Measurements from ENCODE around the gene SAMD10. TPM values are rescaled to one million over a fixed set of nuclear protein-coding genes. Genes with fewer than 3 reads are reported as not detected.
"Not testable (repeated sequence)": the region's sequence is repeated elsewhere in the genome, so short reads cannot be mapped to it uniquely, and the experiment has no call there.

Gene SAMD10
- total RNA-seq, 2 donors from 2014 or later: 1.1 to 1.5 TPM

DNA sequence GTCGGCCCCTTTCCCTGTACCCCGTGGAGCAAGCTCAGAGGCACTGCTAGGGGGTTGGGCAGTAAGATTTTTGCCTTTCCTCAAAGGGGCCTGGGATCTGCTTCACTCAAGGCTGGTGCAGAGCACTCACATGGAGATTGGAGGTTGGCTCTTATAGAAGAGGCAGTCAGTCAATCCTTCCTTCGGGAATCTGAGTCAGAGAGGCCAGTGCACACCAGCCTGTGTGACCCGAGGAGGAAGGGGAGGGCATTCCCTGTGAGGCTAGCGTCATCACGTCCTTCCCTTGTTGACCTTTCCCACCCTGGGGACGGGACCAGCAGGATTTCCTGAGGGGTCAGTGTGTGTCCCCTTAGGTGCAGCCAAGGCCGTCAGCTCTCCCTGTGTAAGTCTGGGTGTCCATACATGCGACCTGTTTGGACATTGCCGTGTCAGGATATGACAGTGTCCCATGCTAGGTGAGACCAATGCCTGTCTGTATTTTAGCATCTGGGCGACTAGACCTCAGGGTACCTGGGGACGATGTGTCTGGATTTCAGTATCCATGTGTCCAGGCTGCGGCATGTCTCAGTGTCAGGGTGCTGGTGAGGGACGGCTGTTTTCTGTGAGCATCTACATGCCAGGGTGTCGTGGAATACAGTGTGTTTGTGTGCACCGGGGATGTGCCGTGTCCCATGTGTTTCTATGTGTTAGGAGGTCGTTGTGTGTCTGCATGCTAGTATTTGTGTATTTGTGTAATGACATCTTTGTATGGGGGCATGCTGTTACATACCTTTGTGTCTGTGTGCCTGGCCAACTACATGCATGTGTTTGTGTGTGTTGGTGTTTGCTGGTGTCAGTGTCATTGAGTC is 6.9 kb downstream of the SAMD10 start:
- intact Hi-C loops (cut with DNase I): loop anchor here (5.0 to 10.0 kb wide), 4 partner anchors 65 to 435 kb away; partner anchors contain the start of gene PTK6 (in 1 of the 2)
- peak; percentile 62 for DNase-seq (ENCODE audit: low spot score)

DNA sequence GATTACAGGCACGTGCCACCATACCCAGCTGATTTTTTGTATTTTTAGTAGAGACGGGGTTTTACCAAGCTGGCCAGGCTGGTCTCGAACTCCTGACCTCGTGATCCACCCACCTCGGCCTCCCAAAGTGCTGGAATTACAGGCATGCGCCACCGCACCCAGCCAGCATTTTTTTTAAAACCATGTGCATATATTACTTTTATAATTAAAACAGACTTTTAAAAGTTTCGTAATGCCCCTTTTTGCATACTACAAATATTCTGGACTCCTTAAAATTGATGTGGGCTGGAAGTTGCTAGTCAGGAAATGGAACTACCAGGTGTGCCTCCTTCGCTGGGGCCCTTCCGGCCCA is 7.5 kb downstream of the SAMD10 start:
- intact Hi-C loops (cut with DNase I): loop anchor here (5.0 to 10.0 kb wide), 4 partner anchors 65 to 435 kb away; partner anchors contain the start of gene PTK6 (in 1 of the 2)
- not testable (repeated sequence) for DNase-seq (ENCODE audit: low spot score)

DNA sequence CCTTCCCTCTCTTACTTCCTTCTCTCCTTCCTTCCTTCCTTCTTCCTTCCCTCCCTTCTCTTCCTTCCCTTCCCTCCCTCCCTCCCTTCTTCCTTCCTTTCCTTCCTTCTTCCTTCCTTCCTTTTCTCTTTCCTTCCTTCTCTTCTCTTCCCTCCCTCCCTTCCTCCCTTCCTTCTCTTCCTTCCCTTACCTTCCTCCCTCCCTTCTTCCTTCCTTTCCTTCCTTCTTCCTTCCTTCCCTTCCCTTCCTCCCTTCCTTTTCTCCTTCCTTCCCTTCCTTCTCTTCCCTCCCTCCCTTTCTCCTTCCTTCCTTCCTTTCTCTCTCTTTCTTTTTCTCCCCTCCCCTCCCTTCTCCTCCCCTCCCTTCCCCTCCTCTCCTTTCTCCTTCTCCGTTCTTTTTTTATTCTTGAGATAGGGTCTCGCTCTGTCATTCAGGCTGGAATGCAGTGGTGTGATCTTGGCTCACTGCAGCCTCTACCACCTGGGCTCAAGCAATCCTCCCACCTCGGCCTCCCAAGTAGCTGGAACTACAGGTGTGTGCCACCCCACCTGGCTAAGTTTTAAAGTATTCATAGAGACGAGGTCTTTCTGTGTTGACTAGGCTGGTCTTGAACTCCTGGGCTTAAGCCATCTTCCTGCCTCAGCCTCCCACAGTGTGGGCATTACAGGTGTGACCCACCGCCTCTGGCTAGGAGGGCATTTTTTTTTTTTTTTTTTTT is 8.6 kb downstream of the SAMD10 start:
- peak; percentile 22 for DNase-seq (ENCODE audit: low spot score)
- intact Hi-C loops (cut with DNase I): loop anchor here (5.0 to 10.0 kb wide), 4 partner anchors 64 to 434 kb away; partner anchors contain the start of gene PTK6 (in 1 of the 2)

DNA sequence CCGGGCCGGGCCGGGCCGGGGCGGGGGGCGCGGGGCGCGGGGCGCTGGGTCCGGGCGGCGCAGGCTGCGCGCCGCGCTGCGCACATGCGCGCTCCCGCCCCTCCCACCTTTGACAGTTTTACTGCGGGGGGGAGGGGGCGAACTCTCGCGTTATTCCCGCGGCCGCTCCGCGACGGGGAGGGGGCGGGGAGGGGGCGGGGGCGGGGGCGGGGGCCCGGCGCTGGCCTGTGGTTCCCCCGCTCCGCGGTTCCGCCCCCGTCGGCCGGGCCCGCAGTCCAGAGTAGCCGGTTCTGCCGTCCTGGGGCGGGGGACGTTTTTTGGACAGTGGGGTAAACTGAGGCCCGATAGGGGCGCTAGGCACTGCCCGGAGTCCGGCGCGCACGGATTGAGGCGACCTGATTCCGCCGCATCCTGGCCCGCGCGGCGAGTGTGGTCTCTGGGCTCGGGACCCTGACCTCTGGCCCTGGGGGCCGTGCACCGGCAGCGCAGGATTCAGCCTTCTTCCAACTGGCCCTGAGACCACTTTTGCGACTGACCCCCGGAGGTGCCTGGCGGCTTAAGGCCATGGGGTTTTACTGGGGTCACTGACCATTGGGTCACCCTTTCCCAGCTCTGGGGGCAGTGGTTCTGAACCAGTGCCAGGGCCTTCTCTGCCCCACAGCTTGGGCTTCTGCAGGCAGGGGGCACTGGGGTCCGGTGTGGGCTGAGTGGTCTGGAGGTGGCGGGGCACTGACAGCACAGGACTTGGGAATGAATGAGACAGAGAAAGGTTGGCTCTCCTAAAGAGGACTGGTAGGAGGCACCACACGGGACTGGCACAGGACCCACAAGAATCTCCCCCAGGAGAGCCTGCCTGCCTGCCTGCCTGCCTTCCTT is 9.4 kb downstream of the SAMD10 start, which contains the start of gene ZNF512B:
Gene ZNF512B (minus strand): TSS at position 93 of the 876 bp plus-strand sequence. CDS start 1,980 bp downstream, outside the sequence.
- peak; percentile 82 for DNase-seq (ENCODE audit: low spot score)
- intact Hi-C loops (cut with DNase I): loop anchor here (5.0 to 10.0 kb wide), 4 partner anchors 63 to 433 kb away; partner anchors contain the start of gene PTK6 (in 1 of the 2)

DNA sequence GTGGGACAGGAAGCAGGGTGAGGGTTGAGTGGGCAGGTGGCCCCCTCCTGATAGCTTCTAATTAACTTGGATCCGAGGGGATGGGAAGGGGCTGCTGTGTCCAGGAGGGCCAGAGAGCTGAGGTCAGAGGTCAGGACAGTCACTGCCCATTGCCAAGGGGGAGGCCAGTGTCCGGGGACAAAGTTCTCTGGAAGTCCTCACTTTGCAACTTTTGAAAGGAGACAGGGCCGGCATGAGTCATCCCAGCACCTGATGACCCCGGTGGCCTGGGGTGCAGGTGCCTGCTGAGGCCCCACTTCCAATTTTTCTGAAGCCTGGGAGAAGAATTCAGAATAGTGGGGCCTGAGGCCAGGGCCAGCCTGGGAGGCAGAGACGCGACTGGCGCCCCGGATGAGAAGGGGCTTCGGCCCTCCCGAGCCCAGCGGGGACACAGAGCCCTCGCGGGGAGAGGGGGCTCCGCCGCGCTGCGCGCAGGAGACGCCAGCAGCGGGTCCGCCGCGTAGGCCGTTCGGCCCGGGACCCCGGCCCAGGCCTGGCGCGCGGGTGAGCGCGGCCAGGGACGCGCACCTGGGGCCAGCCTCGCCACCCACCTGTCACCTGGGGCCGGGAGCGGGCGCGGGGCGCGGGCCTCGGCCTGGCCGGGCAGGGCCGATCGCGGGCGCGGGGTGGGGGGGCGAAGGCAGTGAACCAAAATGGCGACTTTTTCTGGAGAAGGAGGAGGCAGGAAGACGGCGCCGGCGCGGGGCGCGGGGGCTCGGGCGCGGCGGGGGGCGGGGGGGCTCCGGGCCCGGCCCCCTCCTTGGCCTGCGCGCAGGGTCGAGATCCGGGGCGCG is 10.3 kb downstream of the SAMD10 start:
- DNase-seq (ENCODE audit: low spot score): peak; percentile 78
- intact Hi-C loops (cut with DNase I): no loop called here

DNA sequence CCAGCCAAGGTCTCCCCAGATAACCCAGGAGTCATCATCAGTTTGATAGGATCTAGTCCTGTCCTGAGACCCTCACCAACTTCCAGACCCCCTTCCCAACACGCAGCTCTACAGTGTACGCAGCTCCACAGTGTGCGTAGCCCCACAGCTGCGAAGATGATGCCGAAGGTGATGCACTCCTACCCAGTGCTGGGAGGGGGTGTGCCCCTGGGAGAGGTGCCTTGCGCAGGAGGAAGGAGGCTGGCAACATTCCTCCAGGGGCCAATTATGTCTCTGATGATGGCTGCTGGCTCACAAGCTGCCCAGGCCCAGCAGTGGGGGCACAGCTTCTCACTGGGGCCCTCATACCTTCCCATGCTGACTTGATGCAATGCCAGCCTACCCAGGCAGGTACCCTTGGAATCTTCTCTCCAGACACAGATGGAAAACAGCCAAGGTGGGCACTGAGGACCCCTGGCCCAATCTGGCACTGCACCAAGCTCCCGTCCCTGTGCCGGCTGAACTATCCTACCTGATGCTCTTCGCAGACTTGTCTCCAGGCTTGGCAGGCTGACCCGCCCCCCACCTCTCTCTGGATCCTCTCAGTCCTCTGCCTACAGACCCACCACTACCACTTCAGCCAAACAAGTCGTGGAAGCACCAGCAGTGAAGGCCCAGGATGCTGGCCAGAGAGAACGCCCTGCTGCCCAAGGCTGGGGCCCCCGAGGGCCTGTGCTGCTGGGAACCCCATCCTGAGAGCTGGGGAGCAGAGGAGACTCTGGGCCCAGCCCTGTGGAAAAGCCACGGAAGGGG is 11.1 kb downstream of the SAMD10 start:
- DNase-seq (ENCODE audit: low spot score): peak; percentile 54
- intact Hi-C loops (cut with DNase I): no loop called here

DNA sequence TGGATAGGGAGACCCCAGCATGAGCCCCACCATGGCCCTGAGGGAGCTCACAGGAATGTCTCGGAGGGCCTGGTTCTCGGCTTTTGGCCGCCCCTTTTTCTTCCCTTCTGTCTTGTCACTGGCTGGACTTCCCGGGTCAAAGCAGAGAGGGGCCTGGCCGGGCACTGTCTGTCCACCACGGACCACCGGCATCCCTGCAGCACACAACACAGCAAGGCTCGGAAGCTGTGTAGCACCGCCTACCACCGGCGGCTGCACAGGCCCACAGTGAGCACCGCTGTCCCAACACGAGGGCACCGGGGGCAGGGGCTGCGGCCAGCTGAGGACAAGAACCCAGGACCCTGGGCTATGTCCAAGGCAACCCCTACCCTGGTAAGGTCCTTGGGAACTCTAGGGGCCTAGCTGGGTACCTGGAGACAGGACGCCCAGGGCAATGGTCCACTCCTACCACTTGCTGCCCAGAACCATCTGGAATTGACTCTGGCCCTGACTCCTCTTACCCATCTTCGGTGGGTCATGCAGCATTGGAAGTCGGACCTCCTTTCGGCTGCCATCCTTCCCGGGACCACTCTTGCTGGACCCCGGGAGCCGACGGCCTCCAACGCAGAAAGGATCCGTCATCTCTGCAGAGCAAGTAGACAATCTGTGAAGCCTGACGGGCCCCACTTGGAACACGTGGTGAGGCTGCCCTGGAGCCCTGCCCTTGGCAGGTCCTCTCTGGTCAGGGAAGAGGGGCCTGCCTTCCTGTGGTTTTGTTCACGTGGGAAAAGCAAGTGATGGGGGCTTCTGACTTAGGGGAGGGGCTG is 11.9 kb downstream of the SAMD10 start:
- DNase-seq (ENCODE audit: low spot score): peak; percentile 73
- intact Hi-C loops (cut with DNase I): no loop called here

DNA sequence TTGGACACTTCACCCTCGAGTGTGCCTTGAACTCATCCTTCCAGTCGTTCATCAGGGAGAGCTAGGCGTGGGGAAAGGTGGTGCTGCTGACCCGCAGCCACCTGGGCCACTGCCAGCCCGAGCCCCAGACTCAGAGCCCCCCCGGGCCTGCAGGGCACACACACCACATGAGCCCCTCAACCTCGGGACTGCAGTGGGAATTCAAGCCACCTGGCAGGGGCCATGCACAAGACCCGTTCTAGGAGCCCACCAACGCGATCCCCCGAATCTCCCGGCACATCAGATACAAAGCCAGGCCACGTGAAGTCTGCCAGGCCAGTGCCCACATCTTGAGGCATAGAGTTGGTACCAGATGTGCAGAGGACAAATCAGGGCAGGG is 12.5 kb downstream of the SAMD10 start:
- intact Hi-C loops (cut with DNase I): no loop called here
- peak; percentile 70 for DNase-seq (ENCODE audit: low spot score)

DNA sequence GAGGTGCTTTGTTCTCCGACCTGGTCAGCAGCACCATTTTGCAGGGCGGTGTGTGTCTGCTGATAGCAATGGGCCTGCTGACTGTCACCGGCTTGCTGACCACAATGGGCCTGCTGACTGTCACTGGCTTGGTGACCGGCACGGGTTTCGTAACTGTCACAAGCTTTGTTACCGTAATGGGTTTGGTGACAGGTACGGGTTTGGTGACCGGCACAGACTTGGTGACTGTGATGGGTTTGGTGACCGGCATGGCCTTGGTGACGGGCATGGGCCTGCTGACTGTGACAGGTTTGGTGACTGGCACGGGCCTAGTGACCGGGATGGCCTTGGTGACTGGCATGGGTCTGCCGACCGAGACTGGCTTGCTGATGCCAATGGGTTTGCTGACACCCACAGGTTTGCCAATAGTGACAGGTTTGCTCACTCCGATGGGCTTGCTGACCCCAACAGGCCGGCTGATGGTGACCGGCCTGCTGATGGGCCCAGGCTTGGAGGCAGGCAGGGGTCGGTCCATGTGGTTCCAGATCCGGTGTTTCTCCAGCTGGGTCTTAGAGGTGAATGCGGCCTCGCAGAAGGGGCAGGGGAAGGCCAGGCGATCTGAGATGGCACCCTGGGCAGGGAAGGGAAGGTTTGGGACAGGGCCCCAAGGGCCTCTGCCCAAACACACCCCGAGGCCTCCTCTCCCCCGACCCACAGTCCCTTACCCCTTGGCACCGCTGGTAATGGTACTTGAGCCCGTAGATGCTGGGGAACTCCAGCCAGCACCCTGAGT is 13.1 kb downstream of the SAMD10 start:
- intact Hi-C loops (cut with DNase I): no loop called here
- DNase-seq (ENCODE audit: low spot score): peak; percentile 57

DNA sequence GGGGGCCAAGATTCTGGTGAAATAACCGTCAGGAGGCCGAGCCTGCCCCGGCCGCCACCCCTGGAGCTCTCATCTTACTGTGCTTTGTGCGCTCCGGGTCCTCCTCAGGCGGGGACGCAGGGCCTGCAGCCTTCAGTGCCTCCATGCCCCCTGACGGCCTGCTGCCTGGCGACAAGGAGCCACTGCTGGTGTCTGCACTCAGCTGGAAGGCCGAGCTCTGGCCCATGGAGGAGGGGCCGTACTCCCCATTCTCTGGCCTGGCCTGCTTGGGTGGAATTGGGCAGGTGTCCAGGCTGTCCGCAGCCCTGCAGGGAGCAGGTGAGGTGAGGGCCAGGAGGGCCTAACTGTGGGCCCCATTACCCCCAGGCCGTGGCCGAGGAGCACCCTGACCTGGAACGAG is 15.0 kb downstream of the SAMD10 start:
- intact Hi-C loops (cut with DNase I): no loop called here
- peak; percentile 67 for DNase-seq (ENCODE audit: low spot score)

DNA sequence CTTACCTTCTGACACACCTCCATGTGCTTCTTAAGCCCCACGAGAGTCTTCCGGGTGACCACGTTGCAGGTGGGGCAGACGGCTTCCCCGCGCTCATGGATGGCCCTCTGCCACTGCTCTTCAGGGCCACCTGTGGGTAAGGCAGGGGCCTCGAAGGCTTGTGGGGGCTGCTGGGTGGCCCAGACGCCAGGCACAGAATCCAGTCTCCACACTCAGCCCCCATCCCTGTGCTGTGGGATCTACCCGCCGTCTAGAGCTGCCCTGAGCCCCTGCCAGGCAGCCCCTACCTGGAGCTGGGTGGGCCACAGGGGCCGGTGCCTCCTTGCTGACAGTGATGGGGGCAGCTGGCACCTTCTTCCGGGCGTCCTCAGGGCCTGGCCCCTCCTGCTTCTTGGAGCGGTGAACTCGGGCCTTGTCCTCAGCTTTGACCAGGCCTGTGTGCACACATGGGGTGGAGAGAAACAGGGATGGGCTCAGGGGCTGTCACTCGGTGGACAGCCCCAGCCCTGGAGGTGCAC is 15.6 kb downstream of the SAMD10 start:
- DNase-seq (ENCODE audit: low spot score): peak; percentile 77
- intact Hi-C loops (cut with DNase I): no loop called here

DNA sequence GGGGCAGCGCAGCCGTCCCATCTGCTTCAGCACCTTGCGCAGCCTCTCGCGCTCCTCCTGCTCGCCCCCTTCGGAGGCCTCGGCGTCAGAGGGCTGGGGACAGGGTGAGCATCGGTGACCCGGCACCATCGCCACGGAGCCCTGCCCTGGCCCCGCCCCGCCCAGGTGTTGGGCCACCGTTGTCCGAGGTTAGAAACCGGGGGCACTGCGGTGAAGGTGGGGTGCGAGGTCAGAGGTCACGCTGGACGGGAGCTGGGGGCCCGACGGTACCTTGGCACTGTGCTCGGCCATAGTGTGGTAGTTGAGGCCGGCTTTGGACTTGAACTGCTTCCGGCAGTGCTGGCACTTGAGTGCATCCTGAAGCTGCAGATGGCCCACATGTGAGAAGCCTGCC is 16.1 kb downstream of the SAMD10 start:
- DNase-seq (ENCODE audit: low spot score): peak; percentile 77
- intact Hi-C loops (cut with DNase I): no loop called here

DNA sequence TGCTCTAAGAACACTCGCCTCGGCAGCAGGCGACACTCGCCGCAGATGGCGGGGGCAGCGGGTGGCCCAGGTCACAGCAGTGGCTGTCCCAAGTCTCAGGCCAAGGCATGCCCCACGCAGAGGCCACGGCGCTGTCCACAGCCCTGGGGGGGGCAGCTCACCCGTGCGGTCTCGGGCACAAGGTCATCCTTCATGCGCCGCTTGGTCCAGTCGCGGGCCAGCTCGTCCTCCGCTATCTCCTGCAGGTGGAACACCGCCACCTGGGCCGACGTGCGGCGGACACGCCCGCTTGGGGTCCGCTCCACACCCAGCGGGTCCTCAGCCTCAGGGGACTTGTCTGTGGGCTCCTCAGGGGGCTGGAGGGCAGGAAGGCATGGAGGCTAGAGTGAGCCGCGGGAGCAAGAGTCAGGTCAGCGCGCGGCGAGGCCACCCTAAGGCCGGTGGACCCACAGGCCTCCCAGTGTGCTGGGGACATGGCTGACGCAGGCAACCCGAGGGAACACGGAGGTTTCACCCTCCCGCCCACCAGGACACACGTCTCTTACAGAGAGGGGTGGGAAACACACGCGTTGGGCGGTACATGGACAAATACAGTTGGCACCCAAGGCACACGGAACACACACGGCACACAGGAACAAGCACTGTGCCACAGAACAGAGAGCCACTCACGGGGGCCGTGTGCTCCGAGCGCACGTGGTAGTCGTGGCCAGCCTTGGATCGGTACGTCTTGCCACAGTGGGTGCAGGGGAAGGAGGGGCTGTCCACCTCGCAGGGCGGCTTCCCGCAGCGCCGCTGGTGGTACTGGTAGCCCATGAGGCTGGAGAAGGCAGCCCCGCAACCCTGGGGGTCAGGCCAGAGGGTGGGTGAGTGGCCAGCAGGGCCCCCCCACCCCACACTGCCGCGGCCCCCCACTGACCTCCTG is 16.8 kb downstream of the SAMD10 start:
- DNase-seq (ENCODE audit: low spot score): peak; percentile 81
- intact Hi-C loops (cut with DNase I): no loop called here

DNA sequence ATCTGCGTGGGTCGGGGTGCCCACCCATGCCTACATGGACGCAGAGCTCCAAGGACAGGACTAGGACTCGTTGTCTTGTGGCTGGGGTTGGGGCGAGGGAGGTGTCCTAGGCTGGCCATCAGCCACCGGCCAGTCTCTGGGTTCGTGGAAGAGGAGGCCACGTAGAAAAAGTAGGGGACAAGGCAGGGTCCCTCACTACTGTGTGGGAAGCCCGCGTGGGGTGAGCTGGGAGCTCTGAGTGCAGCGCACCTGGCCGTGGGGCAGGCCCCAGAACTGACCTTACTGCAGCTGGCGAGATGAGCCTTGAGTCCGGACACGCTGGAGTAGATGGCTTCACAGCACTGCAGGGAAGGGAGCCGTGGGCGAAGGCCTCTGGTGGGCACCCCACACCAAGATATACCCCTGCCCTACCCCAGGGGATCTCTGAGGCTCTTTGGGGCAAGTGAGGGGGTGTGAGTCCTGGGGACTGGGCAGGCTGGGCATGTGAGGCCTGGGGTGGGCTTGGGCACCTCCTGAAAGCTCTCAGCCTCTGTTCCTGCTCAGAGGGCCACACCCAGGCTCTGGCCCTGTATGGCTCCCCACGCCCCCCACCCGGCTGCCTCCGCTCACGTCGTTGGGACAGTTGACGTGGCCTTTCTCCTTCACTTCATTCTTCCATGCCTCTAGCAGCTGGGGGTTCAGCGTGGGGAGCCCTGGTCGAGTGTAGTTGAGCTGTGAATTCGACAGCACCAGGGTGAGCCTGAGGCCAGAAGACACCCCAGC is 17.6 kb downstream of the SAMD10 start:
- intact Hi-C loops (cut with DNase I): no loop called here
- peak; percentile 79 for DNase-seq (ENCODE audit: low spot score)
